A549 (cell line): ENCODE data around the gene HCFC1R1.

Source experiments
- CEBPB ChIP-seq, 2 experiments: fragments of >200 bp in 1 of 2; sonication (Bioruptor Twin) in 1 of 2; formaldehyde crosslinking in 1 of 2; IDR thresholded peaks; 2 replicates each; pipeline ENCODE4 v1.6.1; 2012 to 2016
- CTCF ChIP-seq: fragments of >200 bp; sonication (Bioruptor Twin); formaldehyde crosslinking; IDR thresholded peaks from 3 replicates; pipeline ENCODE4 v1.5.1; 2016
- HMGXB4 ChIP-seq: fragments of 250-450 bp; sonication (Bioruptor Pico); IDR thresholded peaks from 2 replicates; pipeline ENCODE4 v1.5.0; 2021; ENCODE audit warnings: mild to moderate bottlenecking, moderate library complexity, borderline replicate concordance
- POLR2A ChIP-seq: IDR thresholded peaks from 2 replicates; pipeline ENCODE4 v1.6.1; 2012; ENCODE audit warnings: mild to moderate bottlenecking, low read length

- TF ChIP-seq CTCF (no peak), POLR2A (no peak), HMGXB4 (CRISPR knock-in tag) (no peak), CEBPB (IDR thresholded peaks at IDR 0.05) (no peak)
These were observed 31.2 kb downstream of the HCFC1R1 start for GRCh38 chr16:2992383-2993081.
